ENCODE measurements around the gene SYPL2.

SYPL2 gene

GRCh38 chr1:109447524-109447923 lies 18.8 kb upstream of the SYPL2 start:
- no peak for DNase-seq (ENCODE audit: low read depth)
- TF ChIP-seq CTCF (IDR thresholded peaks at IDR 0.05; ENCODE audit: control insufficient read depth, insufficient read depth, low read depth, low read length, missing control alignments) = no peak
- H3K4me3 ChIP-seq (ENCODE audit: control insufficient read depth, low read depth, low read length) = no peak overlapping the region

- TF ChIP-seq CTCF (IDR thresholded peaks at IDR 0.05; ENCODE audit: control insufficient read depth, insufficient read depth, low read depth, low read length, missing control alignments) = no peak
- no peak overlapping the region for H3K4me3 ChIP-seq (ENCODE audit: control insufficient read depth, low read depth, low read length)
- DNase-seq (ENCODE audit: low read depth) = no peak
Observed at GRCh38 chr1:109454497-109455133, 11.7 kb upstream of the SYPL2 start.

GRCh38 chr1:109457819-109458218 lies 8.5 kb upstream of the SYPL2 start:
- no peak overlapping the region for H3K4me3 ChIP-seq (ENCODE audit: control insufficient read depth, low read depth, low read length)
- TF ChIP-seq CTCF (IDR thresholded peaks at IDR 0.05; ENCODE audit: control insufficient read depth, insufficient read depth, low read depth, low read length, missing control alignments) = no peak
- DNase-seq (ENCODE audit: low read depth) = no peak

GRCh38 chr1:109466125-109466451 lies 258 bp upstream of the SYPL2 start:
- peak overlapping the region; percentile 72 for H3K4me3 ChIP-seq (ENCODE audit: control insufficient read depth, low read depth, low read length)
- TF ChIP-seq CTCF (IDR thresholded peaks at IDR 0.05; ENCODE audit: control insufficient read depth, insufficient read depth, low read depth, low read length, missing control alignments) = no peak
- no peak for DNase-seq (ENCODE audit: low read depth)

GRCh38 chr1:109467301-109467777 lies 993 bp downstream of the SYPL2 start:
- DNase-seq (ENCODE audit: low read depth) = no peak
- no peak for TF ChIP-seq CTCF (IDR thresholded peaks at IDR 0.05; ENCODE audit: control insufficient read depth, insufficient read depth, low read depth, low read length, missing control alignments)
- peak overlapping the region; percentile 72 for H3K4me3 ChIP-seq (ENCODE audit: control insufficient read depth, low read depth, low read length)

- no peak for DNase-seq (ENCODE audit: low read depth)
- no peak for TF ChIP-seq CTCF (IDR thresholded peaks at IDR 0.05; ENCODE audit: control insufficient read depth, insufficient read depth, low read depth, low read length, missing control alignments)
- H3K4me3 ChIP-seq (ENCODE audit: control insufficient read depth, low read depth, low read length) = no peak overlapping the region
Observed at GRCh38 chr1:109468061-109468460, 1.7 kb downstream of the SYPL2 start.

Measured in AG09309 (cell line).